Chondrocyte (in vitro differentiated cells): Measurements from ENCODE around the gene TOP3A. TPM values are rescaled to one million over a fixed set of nuclear protein-coding genes. Genes with fewer than 3 reads are reported as not detected.

Source experiments
- DNase-seq: peaks from one replicate; pipeline ENCODE4 v3.0.0; 2021; ENCODE audit warnings: mixed read lengths, low spot score
- H3K27ac Mint-ChIP-seq: one replicate; pipeline ENCODE4 v1.8.0; 2021; ENCODE audit warnings: mild to moderate bottlenecking, moderate library complexity, mixed read lengths; ENCODE audit not compliant: unreplicated experiment
- H3K27me3 Mint-ChIP-seq: 2 replicates; pipeline ENCODE4 v1.8.0; 2021; ENCODE audit warnings: low read depth, mixed read lengths
- H3K36me3 Mint-ChIP-seq: 2 replicates; pipeline ENCODE4 v1.8.0; 2021; ENCODE audit warnings: low read depth, mixed read lengths
- H3K4me1 Mint-ChIP-seq: 2 replicates; pipeline ENCODE4 v1.8.0; 2021; ENCODE audit warnings: low read depth, mild to moderate bottlenecking, mixed read lengths
- H3K4me3 Mint-ChIP-seq: one replicate; pipeline ENCODE4 v1.8.0; 2021; ENCODE audit warnings: mild to moderate bottlenecking, moderate library complexity, mixed read lengths; ENCODE audit not compliant: unreplicated experiment
- H3K9me3 Mint-ChIP-seq: 2 replicates; pipeline ENCODE4 v1.8.0; 2021; ENCODE audit warnings: low read depth, mixed read lengths
- CTCF ChIP-seq: fragments of 200-600 bp; sonication (generic); IDR thresholded peaks from 2 replicates; pipeline ENCODE4 v1.5.0; 2021; ENCODE audit warnings: antibody characterized with exemption, mild to moderate bottlenecking, moderate library complexity
- total RNA-seq: library from RNA; stranded (reverse); gene quantifications from 3 replicates; pipeline ENCODE4 v1.2.1, GENCODE V29; 2021

Gene TOP3A
- total RNA-seq, 1 donor from 2014 or later: 37.7 TPM

GRCh38 chr17:18285296-18285695, 29.5 kb downstream of the TOP3A start:
- no peak for TF ChIP-seq CTCF
- DNase-seq: no peak
- Mint-ChIP-seq H3K27me3 (no peaks in the 10 kb centered on the region), H3K9me3 (no peaks in the 10 kb centered on the region), H3K4me1 (no peaks in the 10 kb centered on the region), H3K27ac (no peak overlapping the region), H3K4me3 (no peak overlapping the region), H3K36me3 (peaks cover 53% of the 10 kb centered on the region)

GRCh38 chr17:18281788-18282187, 33.0 kb downstream of the TOP3A start:
- H3K36me3 Mint-ChIP-seq: peaks cover 40% of the 10 kb centered on the region
- DNase-seq: no peak
- no peaks in the 10 kb centered on the region for H3K27me3 Mint-ChIP-seq
- no peak overlapping the region for H3K27ac Mint-ChIP-seq
- no peak overlapping the region for H3K4me3 Mint-ChIP-seq
- no peaks in the 10 kb centered on the region for H3K9me3 Mint-ChIP-seq
- TF ChIP-seq CTCF: no peak
- no peaks in the 10 kb centered on the region for H3K4me1 Mint-ChIP-seq

- H3K27ac Mint-ChIP-seq: no peak overlapping the region
- peaks cover 38% of the 10 kb centered on the region for H3K36me3 Mint-ChIP-seq
- no peaks in the 10 kb centered on the region for H3K4me1 Mint-ChIP-seq
- no peak for DNase-seq
- TF ChIP-seq CTCF: no peak
- no peaks in the 10 kb centered on the region for H3K9me3 Mint-ChIP-seq
- H3K4me3 Mint-ChIP-seq: no peak overlapping the region
- H3K27me3 Mint-ChIP-seq: no peaks in the 10 kb centered on the region
Observed at GRCh38 chr17:18280766-18281371, 33.9 kb downstream of the TOP3A start.

- Mint-ChIP-seq H3K9me3 (no peaks in the 10 kb centered on the region), H3K4me3 (no peak overlapping the region), H3K27ac (no peak overlapping the region), H3K27me3 (no peaks in the 10 kb centered on the region), H3K4me1 (no peaks in the 10 kb centered on the region), H3K36me3 (peaks cover 34% of the 10 kb centered on the region)
- no peak for DNase-seq
- no peak for TF ChIP-seq CTCF
Observed at GRCh38 chr17:18280249-18280648, 34.5 kb downstream of the TOP3A start.

GRCh38 chr17:18278867-18279266, 35.9 kb downstream of the TOP3A start:
- Mint-ChIP-seq H3K36me3 (peaks cover 28% of the 10 kb centered on the region), H3K4me1 (no peaks in the 10 kb centered on the region), H3K9me3 (no peaks in the 10 kb centered on the region), H3K4me3 (no peak overlapping the region), H3K27me3 (no peaks in the 10 kb centered on the region), H3K27ac (no peak overlapping the region)
- TF ChIP-seq CTCF: no peak
- DNase-seq: no peak
